Activated CD4-positive, alpha-beta T cell treated with anti-CD3 and anti-CD28 coated beads, Interleukin-10, Interleukin-2, amounts not matched to agents 100 ng/mL and 50 ng/mL, durations not matched to agents 16 hours and 8 hours (primary cell): Measurements from ENCODE around the gene METTL4.

Source experiments
- DNase-seq: peaks from one replicate; pipeline ENCODE4 v3.0.0-alpha.2; 2020

Gene METTL4, protein sequence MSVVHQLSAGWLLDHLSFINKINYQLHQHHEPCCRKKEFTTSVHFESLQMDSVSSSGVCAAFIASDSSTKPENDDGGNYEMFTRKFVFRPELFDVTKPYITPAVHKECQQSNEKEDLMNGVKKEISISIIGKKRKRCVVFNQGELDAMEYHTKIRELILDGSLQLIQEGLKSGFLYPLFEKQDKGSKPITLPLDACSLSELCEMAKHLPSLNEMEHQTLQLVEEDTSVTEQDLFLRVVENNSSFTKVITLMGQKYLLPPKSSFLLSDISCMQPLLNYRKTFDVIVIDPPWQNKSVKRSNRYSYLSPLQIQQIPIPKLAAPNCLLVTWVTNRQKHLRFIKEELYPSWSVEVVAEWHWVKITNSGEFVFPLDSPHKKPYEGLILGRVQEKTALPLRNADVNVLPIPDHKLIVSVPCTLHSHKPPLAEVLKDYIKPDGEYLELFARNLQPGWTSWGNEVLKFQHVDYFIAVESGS

GRCh38 chr18:2571200-2572170, at the start of gene METTL4, which contains the start of gene NDC80:
TSS of gene METTL4 (minus strand) at chr18:2571505. CDS start at chr18:2567216, 4,289 bp downstream.
TSS of gene NDC80 (plus strand) at chr18:2571557. CDS start at chr18:2572986, 1,429 bp downstream.
- peak; percentile 90 for DNase-seq

- DNase-seq: no peak
Measured at GRCh38 chr18:2618009-2618408, 46.7 kb upstream of the METTL4 start.

GRCh38 chr18:2617401-2617998, 46.2 kb upstream of the METTL4 start:
- DNase-seq: no peak

- no peak for DNase-seq
Measured at GRCh38 chr18:2612996-2613395, 41.7 kb upstream of the METTL4 start.

- no peak for DNase-seq
Measured at GRCh38 chr18:2610549-2610948, 39.2 kb upstream of the METTL4 start.

DNA sequence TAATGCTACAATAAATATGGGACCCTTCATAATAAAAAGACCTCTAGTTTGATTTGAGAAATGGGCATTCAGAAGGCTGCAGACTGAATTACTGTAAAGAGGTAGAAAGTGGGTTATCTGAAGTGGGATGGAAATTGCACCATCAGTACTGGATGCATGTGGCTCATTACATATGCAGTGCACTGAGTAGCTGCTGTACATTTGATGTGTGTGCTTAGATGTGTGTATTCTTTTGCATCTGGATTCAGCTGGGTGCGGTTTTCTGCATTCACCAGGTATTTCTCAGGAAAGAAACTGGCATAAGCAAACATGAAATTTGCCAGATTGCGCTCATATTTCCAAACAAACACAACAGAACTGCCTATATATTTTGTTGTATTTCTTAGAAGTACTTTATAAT, 38.3 kb upstream of the METTL4 start:
- no peak for DNase-seq

- no peak for DNase-seq
Measured at GRCh38 chr18:2606335-2606734, 35.0 kb upstream of the METTL4 start.

DNA sequence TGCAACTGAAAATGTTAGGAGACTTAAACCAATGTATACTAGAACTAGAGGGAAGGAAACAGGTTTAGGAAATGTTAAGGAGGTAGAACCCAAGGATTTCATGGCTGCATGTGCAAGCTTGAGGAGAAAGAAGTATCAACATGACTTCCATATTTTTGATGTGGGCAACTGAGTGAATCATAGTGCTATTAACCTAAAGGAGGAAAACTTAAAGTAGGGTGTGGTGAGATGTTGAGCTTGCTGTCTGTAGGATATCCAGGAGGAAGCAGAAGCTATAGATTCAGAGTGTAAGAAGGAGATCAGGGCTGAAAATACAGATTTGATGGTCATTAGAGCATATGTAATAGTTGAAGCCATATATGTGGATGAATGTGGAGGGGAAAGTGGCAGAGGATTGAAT, 31.5 kb upstream of the METTL4 start:
- peak; percentile 5 for DNase-seq

- DNase-seq: no peak
Measured at GRCh38 chr18:2597639-2598038, 26.3 kb upstream of the METTL4 start.

GRCh38 chr18:2590303-2590702, 19.0 kb upstream of the METTL4 start:
- DNase-seq: no peak

DNA sequence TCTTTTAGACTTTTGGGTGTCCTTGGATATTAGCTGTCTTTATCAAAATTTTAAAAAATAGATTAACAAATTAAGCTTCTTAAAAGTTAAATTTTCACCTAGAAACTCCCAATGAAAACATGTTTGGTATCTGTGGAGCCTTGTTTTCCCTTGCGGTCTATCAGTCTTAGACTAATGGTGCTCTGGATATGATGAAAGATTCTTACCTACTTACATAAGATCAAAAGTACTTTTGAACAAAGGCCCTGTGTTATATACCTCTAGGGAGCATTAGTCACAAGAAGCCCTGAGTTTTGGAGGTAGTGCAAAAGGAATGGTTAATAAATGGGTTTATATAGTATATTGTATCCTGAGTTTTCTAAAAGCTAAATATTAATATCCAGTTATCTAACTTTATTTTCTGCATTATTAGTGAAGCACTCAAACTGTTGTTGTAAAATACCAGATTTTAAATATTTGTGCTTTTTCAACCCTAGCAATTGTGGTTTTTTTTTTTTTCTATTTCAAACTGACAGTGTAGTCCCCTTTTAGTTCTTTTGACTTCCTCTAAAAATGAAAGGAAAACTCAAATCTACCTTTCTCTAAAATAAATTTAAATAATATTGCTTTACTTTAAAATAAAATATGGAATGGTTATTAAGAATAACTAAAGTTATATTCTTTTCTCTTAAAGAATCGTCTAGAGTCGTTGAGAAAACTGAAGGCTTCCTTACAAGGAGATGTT, 18.2 kb upstream of the METTL4 start:
- DNase-seq: peak; percentile 30

- no peak for DNase-seq
Measured at GRCh38 chr18:2588666-2589344, 17.5 kb upstream of the METTL4 start.

DNA sequence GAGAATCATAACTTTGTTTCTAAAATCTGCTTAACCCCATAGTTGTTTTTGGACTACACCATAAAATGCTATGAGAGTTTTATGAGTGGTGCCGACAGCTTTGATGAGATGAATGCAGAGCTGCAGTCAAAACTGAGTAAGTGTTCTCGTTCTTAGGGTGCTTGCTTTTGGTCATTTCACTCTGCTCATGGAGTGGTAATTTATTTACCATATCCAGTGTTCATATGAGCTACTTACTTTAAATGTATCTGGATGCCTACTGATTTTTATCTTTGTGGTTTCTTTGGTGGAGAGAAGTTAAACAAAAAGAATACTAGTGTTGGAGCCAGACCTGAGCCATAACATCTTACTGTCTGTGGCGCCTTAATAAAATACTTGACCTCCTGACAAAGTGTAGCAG, 16.5 kb upstream of the METTL4 start:
- DNase-seq: peak; percentile 15

DNA sequence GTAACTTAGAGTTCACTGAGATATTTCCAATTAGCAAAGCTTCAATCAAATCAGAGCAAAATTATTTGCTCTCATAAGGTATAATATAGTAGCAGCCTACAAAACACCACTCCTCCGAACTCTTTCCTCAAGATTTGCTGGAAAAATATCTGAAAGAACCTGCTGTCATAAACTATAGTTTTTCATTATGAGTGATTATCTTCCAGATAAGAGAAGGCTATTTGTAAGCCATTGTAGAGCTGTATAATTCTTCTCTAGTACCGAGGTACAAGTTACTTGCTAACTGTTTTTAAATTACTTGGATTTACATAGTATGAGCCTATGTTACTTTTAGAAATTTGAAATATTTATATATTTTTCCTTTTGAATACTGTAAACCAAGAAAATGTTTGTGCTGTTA, 2.1 kb upstream of the METTL4 start:
- DNase-seq: no peak

DNA sequence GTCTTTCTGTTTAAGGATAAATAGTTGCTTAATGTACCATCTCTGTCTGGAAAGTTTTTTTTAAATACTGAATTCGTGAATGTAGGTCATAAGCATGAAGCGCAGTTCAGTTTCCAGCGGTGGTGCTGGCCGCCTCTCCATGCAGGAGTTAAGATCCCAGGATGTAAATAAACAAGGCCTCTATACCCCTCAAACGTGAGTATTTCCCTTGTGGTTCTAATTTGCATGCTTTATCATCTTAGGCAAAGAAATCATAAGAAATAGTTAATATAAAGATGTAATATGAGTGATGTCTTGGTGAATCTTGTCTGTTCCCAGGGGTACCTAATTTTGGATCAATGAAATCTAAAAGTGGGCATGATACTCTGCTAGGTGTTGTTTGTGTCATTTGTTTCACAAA, 1.6 kb upstream of the METTL4 start:
- DNase-seq: no peak

DNA sequence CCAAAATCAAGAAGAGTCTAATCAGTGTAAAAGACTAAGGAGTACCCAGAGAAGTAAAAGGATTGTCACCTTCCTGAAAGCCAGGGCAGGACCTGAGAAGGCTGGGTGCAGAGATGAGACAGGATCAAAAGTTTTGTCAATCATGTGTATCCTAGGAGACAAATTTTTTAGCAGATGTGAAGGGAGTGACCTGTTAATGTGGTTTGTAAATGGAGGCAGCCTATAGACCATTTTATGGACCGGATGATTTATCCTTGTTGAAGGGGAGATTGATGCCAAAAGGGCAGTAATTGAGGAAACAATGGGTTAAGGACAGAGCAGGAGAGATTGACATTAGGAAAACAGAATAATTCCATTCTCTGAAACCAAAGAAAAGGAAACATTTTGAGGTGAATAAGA, 865 bp upstream of the METTL4 start:
- DNase-seq: peak; percentile 39

DNA sequence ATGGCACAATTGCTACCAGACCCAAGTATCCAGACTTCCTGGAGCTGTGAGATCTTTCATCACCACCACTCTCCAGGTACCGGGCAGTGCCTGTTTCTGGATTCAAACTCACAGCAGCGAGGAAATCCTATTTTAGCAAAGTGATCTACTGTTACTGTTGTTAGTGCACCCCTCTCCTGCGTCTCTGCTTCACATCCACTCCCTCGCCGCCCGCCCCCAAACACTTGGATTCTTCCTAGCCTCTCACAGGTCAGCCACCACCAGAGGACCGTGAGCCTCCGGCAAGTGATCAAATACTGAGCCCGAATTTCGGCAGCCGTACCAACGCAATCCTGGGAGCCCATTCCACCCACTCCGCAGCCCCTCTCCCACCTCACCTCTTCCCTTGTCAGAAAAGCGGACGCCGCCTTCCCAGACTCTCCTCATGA, 519 bp downstream of the METTL4 start:
- peak; percentile 71 for DNase-seq

- DNase-seq: no peak
Measured at GRCh38 chr18:2569338-2570207, 1.7 kb downstream of the METTL4 start.

DNA sequence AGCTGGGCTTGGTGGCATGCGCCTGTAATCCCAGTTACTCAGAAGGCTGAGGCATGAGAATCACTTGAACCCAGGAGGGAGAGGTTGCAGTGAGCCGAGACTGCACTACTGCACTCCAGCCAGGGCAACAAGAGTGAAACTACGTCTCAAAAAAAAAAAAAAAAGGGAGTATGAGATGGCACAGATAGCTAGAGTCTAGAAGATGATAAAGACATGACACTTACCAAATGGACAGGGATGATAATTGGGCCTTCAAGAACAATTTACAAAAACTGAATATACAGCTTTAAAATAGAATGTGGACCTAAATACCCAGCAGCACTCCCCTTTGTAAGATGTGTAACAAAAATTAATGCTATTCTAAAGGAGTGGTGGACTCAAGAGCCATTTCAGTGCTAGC, 2.7 kb downstream of the METTL4 start:
- DNase-seq: no peak

DNA sequence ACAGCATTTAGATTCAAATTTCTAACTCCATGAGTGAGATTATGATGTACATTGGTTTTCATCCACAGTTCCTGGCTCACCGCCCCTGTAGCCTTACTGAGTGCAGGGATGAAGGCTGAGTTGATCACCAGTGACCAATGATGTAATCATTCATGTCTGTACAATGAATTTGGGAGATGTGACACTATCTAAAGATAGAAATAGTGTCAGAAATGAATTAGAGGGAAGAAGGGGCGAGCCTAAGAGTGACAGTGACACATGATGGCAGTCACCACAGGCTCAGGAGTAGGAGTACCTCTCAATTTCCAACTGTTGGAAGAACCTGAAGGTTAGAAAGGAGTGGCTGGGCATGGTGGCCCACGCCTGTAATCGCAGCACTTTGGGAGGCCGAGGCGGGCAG, 3.2 kb downstream of the METTL4 start:
- no peak for DNase-seq

GRCh38 chr18:2564373-2564772, 6.9 kb downstream of the METTL4 start:
- no peak for DNase-seq
